Coronary artery (tissue), 2 donors: Measurements from ENCODE around the gene SSBP4.
A peak's percentile ranks its signal among the peaks of the same experiment; 100 is the strongest.

Source experiments
- DNase-seq: peaks from one replicate; pipeline ENCODE4 v3.0.0-alpha.2; 2017; ENCODE audit warnings: low spot score
- H3K27ac ChIP-seq, 2 donors: fragments of 200-600 bp; sonication (generic); one replicate each; pipeline ENCODE4 v1.5.1; 2016 to 2019
- H3K4me3 ChIP-seq: fragments of 200-600 bp; sonication (generic); 2 replicates; pipeline ENCODE4 v1.5.1; 2016; ENCODE audit warnings: mild to moderate bottlenecking, moderate library complexity
- CTCF ChIP-seq: fragments of 200-600 bp; sonication (generic); IDR thresholded peaks from one replicate; pipeline ENCODE4 v1.5.1; 2019; ENCODE audit warnings: antibody characterized with exemption

The SSBP4 gene

DNA sequence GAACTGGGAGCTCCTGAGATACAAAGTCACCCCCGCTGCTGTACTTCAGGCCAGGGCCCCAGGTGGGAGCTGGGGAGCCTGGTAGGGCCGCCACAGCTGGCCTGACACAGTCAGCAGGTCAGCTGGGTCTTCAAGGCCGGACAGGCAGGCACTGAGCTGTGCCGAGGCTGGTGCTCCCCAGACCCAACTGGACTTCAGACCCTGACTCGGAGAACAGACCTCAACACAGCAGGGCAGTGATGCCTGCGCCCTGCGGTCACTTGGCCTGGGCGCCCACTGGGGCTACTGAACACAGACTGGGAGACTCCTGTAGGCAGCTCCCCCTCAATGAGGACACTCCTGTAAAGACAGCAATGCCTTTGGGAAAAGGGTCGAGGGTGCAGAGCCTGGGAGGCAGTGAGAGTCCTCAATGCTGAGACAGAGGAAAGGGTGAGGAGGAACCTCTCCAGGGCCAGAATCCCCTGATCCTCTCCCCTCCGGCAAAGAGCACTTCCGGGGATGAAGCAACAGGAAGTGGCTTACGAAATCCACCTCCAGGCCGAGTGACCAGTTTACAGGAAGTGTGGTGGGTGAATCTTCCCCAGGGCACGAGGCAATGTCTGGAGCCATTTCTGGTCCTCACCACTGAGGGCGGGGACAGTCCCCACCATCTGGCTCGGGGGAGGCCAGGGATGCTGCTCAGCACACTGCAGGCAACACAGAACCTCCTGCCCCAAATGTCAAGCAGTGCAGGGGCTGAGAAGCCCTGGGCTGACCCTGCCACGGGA lies 59.5 kb downstream of the SSBP4 start:
- no peak for DNase-seq
- Histone ChIP-seq H3K27ac (peak overlapping the region; percentile 16 to 89), H3K4me3 (peak overlapping the region; percentile 12)
- TF ChIP-seq CTCF: no peak

DNA sequence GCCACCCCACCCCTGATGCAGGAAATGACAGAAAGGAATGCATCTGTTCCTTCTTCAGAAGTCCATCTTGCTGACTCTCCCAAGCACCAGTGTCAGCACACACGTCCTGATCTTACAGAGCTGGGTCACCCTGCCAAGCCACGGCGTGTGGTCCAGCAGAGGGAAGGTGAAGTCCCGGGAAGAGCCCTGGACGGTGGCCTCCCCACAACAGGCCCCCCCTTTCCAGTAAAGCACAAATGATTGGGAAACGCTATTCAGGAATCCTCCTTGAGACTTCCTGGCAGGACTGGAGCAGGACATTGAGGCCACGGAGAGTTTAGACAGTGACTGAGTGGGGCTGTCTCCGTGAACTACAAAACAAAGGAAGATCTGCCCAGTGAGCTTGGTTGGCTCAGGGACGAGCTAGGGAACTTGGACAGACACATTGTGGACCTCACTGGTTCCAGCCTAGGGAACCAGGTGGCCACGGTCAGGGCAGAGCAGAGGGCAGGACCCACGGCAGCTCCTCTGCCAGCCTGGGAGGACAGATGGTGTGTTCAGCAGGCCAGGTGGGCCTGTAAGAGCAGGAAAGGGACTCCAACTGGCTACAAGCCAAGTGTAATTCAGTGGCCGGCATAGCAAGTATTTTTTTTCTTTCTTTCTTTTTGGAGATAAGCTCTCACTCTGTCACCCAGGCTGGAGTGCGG lies 61.0 kb downstream of the SSBP4 start:
- no peak for DNase-seq
- Histone ChIP-seq H3K4me3 (peak overlapping the region; percentile 18), H3K27ac (peak overlapping the region; percentile 16 to 89)
- TF ChIP-seq CTCF: no peak

DNA sequence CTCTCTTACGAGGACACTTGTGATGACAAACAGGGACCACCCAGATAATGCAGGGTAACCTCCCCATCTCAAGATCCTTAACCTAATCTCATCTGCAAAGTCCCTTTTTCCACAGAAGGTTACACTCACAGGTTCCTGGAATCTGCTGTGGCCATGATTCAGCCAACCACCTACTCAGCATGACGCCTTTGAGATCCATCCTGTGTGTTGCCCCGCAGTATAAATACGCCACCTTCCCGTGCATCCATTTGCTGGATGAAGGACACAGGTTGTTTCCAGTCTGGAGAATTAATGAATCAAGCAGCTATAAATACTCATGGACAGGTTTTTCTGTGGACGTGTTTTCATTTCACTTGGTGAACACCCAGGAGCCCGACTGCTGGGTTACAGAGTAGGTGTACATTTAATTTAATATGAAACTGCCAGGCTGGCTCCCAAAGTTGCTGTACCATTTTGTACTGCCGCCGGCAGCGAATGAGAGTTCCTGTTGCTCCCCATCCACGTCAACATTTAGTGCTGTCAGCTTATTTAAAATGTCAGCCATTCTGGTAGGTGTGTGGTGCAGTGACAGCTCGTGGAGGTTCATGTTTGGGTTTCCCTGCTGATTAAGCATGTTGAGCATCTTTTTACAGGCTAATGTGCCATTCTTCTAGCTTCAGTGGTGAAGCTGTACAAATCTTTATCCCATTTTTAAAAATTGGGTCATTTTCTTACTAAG lies 62.5 kb downstream of the SSBP4 start:
- Histone ChIP-seq H3K27ac (no peak overlapping the region), H3K4me3 (no peak overlapping the region)
- DNase-seq: no peak
- no peak for TF ChIP-seq CTCF

DNA sequence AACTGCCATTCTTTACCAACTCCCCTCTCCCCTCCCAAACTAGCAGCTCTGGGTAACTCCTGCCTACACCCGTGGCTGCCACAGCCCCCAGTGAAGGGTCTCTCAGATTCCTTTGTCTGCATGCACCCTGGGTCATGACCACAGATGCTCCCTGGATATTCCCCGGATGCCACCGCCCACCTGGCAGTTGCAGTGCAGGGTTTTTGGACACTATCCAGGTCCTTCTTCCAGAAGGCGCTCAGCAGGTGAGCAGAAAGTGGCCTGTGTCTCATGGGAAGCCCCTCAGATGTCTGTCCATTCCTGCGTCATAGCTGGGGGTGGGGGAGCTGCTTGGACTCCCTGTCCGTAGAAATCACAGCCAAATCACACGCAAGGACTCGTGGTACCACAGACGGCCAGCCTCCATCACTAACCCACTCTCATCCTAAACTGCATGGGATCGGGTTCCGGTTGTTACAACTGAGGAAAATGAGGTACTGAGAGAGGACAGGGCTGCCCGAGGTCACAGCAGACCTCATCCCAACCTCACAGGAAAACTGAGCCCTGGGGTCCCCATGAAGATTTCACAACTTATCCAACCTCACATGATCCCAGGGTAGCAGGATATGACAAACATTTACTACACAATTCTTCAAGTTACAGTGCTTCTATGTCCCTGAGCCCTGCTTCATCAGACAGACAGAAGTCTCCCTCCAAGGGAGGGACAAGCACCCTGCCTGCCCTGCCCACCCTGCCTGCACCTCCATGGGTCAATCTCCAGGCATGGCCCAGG lies 64.1 kb downstream of the SSBP4 start:
- TF ChIP-seq CTCF: no peak
- Histone ChIP-seq H3K4me3 (no peak overlapping the region), H3K27ac (peak overlapping the region in 1 of 2 donors; percentile 36)
- no peak for DNase-seq
